IMR-90 (cell line): ENCODE data around the gene PRR32. TPM values are rescaled to one million over a fixed set of nuclear protein-coding genes. Genes with fewer than 3 reads are reported as not detected.

Experiments
- ATAC-seq: fragments of 200-7000 bp; cut with Tn5 transposase; 2 replicates; pipeline ENCODE4 v1.9.1; 2020; ENCODE audit warnings: low read depth, mild to moderate bottlenecking, moderate library complexity
- BruUV-seq: library from RNA; stranded (reverse); fragments of 400-500 nt; replicated peaks from 2 replicates; lab custom pipeline; 2021; lab: Mats Ljungman, UMichigan
- CTCF ChIA-PET: fragments of 300-600 bp; formaldehyde crosslinking; extraction: SDS; loops from one replicate; lab custom pipeline; 2021; ENCODE audit warnings: antibody characterized with exemption; lab: Yijun Ruan, JAX
- POLR2A ChIA-PET: fragments of 300-600 bp; sonication (Branson Sonifier 250); formaldehyde crosslinking; loops from one replicate; lab custom pipeline; 2022; ENCODE audit warnings: antibody characterized with exemption; ENCODE audit not compliant: unreplicated experiment; lab: Charles Lee
- DNase-seq: peaks from one replicate; pipeline ENCODE4 v3.0.0; 2013
- H2AFZ ChIP-seq: replicated peaks from 2 replicates; pipeline ENCODE3; 2013; ENCODE audit warnings: low read length, mild to moderate bottlenecking; ENCODE audit not compliant: poor library complexity
- H2AK5ac ChIP-seq: 2 replicates; pipeline ENCODE4 v1.6.1; 2013; ENCODE audit warnings: low read depth, low read length, inconsistent platforms
- H2AK9ac ChIP-seq: replicated peaks from 2 replicates; pipeline ENCODE3; 2013; ENCODE audit warnings: mild to moderate bottlenecking, low read depth, low read length, moderate library complexity; ENCODE audit not compliant: poor library complexity
- H2BK120ac ChIP-seq: 2 replicates; pipeline ENCODE4 v1.6.1; 2013; ENCODE audit warnings: low read depth, low read length, inconsistent platforms
- H2BK15ac ChIP-seq: 3 replicates; pipeline ENCODE4 v1.6.1; 2013; ENCODE audit warnings: low read depth, low read length, inconsistent platforms
- H2BK20ac ChIP-seq: 2 replicates; pipeline ENCODE4 v1.6.1; 2013; ENCODE audit warnings: low read depth, mild to moderate bottlenecking, inconsistent platforms, low read length, moderate library complexity
- H2BK5ac ChIP-seq: 2 replicates; pipeline ENCODE4 v1.6.1; 2013; ENCODE audit warnings: mild to moderate bottlenecking, low read depth, low read length, inconsistent platforms; ENCODE audit not compliant: poor library complexity, severe bottlenecking
- H3K14ac ChIP-seq: replicated peaks from 2 replicates; pipeline ENCODE4 v1.6.1; 2013; ENCODE audit warnings: low read depth, low read length, inconsistent platforms
- H3K18ac ChIP-seq: 2 replicates; pipeline ENCODE4 v1.6.1; 2013; ENCODE audit warnings: low read depth, low read length, control low read depth
- H3K23ac ChIP-seq: 2 replicates; pipeline ENCODE4 v1.6.1; 2013; ENCODE audit warnings: low read depth, low read length, inconsistent platforms
- H3K27ac ChIP-seq: 2 replicates; pipeline ENCODE4 v1.5.1; 2013; ENCODE audit warnings: mild to moderate bottlenecking, control low read depth, low read length; ENCODE audit not compliant: insufficient read depth
- H3K27me3 ChIP-seq: 2 replicates; pipeline ENCODE4 v1.6.1; 2013; ENCODE audit warnings: low read length; ENCODE audit not compliant: control insufficient read depth, insufficient read depth
- H3K36me3 ChIP-seq: 2 replicates; pipeline ENCODE4 v1.6.1; 2013; ENCODE audit warnings: low read length, mixed read lengths; ENCODE audit not compliant: control insufficient read depth, insufficient read depth
- H3K4ac ChIP-seq: 2 replicates; pipeline ENCODE4 v1.6.1; 2013; ENCODE audit warnings: low read depth, low read length, inconsistent platforms
- H3K4me1 ChIP-seq: 2 replicates; pipeline ENCODE4 v1.6.1; 2013; ENCODE audit warnings: low read length, mixed read lengths; ENCODE audit not compliant: control insufficient read depth, insufficient read depth
- H3K4me2 ChIP-seq: 2 replicates; pipeline ENCODE4 v1.6.1; 2013; ENCODE audit warnings: low read depth, mild to moderate bottlenecking, control low read depth, low read length, moderate library complexity
- H3K4me3 ChIP-seq: 2 replicates; pipeline ENCODE4 v1.5.1; 2013; ENCODE audit warnings: low read depth, mild to moderate bottlenecking, control low read depth, low read length, moderate library complexity; ENCODE audit not compliant: insufficient read depth
- H3K56ac ChIP-seq: 2 replicates; pipeline ENCODE4 v1.6.1; 2013; ENCODE audit warnings: low read length, inconsistent platforms; ENCODE audit not compliant: insufficient read depth; ENCODE audit errors: extremely low read depth
- H3K79me1 ChIP-seq, 2 experiments: 2 replicates each; pipeline ENCODE4 v1.6.1; 2013; ENCODE audit warnings: low read length in 2 of 2, inconsistent platforms in 1 of 2, low read depth in 1 of 2
- H3K9ac ChIP-seq: 2 replicates; pipeline ENCODE4 v1.6.1; 2013; ENCODE audit warnings: low read depth, low read length, control low read depth
- H3K9me1 ChIP-seq: 2 replicates; pipeline ENCODE4 v1.6.1; 2013; ENCODE audit warnings: low read length, inconsistent platforms; ENCODE audit not compliant: insufficient read depth
- H3K9me3 ChIP-seq: 2 replicates; pipeline ENCODE4 v1.6.1; 2013; ENCODE audit warnings: low read length; ENCODE audit not compliant: control insufficient read depth, insufficient read depth
- H4K20me1 ChIP-seq: 2 replicates; pipeline ENCODE4 v1.6.1; 2013; ENCODE audit warnings: low read length, inconsistent platforms; ENCODE audit not compliant: insufficient read depth
- H4K5ac ChIP-seq: 2 replicates; pipeline ENCODE4 v1.6.1; 2013; ENCODE audit warnings: mild to moderate bottlenecking, low read depth, low read length, control low read depth
- H4K8ac ChIP-seq, 2 experiments: 2 replicates each; pipeline ENCODE4 v1.6.1; 2013; ENCODE audit warnings: low read depth in 2 of 2, low read length in 2 of 2, control low read depth in 1 of 2, inconsistent platforms in 1 of 2
- H4K91ac ChIP-seq: 2 replicates; pipeline ENCODE4 v1.6.1; 2013; ENCODE audit warnings: low read depth, low read length, inconsistent platforms; ENCODE audit not compliant: insufficient read depth
- MAZ ChIP-seq: IDR thresholded peaks from 2 replicates; pipeline ENCODE4 v1.6.1; 2012; ENCODE audit warnings: low read depth, mild to moderate bottlenecking, low read length, improper control_type of control experiment, moderate library complexity, borderline replicate concordance
- POLR2A ChIP-seq: IDR thresholded peaks from 2 replicates; pipeline ENCODE4 v1.6.1; 2012; ENCODE audit warnings: mild to moderate bottlenecking, low read depth, low read length
- RCOR1 ChIP-seq: IDR thresholded peaks from 2 replicates; pipeline ENCODE4 v1.6.1; 2012; ENCODE audit warnings: mild to moderate bottlenecking, low read length, improper control_type of control experiment; ENCODE audit not compliant: insufficient replicate concordance
- WGBS, 2 experiments: methylation state at CpG; one replicate each; pipeline versions ENCODE4 v1.1.5 to v1.1.7; 2013; ENCODE audit warnings: missing lambda C conversion rate in 2 of 2; ENCODE audit not compliant: insufficient read length in 1 of 2; ENCODE audit errors: extremely low coverage in 2 of 2; 5-methylcytosine and 5-hydroxymethylcytosine counted together
- dilution Hi-C: fragments of 300-500 bp; cut with HindIII; formaldehyde crosslinking; loops from one replicate; pipeline ENCODE4 v1.14.3; 2018; ENCODE audit warnings: low sequenced_read_pairs; ENCODE audit not compliant: unreplicated experiment
- in situ Hi-C: fragments of 300-500 bp; cut with MboI; formaldehyde crosslinking; loops from 3 replicates; pipeline ENCODE4 v1.14.3; 2019; ENCODE audit warnings: low sequenced_read_pairs, inconsistent platforms, mixed read lengths
- intact Hi-C: fragments of 100-400 bp; cut with micrococcal nuclease; formaldehyde crosslinking; loops from 2 replicates; pipeline ENCODE4 v1.10.0; 2022
- polyA plus RNA-seq, 3 experiments: library from polyadenylated mRNA; depleted of rRNA; stranded (reverse); fragments of >200 nt; gene quantifications; 2 replicates each; pipeline ENCODE4 v1.2.3, GENCODE V29; 2012; ENCODE audit warnings: low replicate concordance in 1 of 3
- total RNA-seq: library from RNA; depleted of rRNA; stranded (reverse); fragments of >200 nt; gene quantifications from 2 replicates; pipeline ENCODE4 v1.2.3, GENCODE V29; 2012

Gene PRR32
- total and polyA plus RNA-seq, 2 of the 4 experiments (the other 2 are of a cell fraction), result not detected

DNA sequence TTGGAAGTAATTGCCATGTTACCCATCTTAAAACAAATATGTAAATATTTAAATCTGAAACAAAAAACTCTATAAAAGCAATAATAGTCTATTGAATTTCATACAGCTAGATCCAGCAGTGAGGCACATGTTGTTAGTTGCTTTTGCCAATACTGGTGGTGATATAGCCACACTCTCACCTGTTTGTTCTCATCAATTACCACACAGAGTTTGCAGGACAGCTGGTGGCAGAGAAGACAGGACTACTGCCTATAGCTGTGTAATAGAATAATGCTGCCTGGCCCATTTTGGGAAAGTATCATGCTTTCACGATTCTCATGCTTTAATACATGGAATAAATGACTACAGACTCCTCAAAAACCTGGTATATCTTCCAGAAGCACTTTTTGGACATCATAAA is 3.7 kb upstream of the PRR32 start:
- Histone ChIP-seq H4K91ac (no peak overlapping the region), H3K27ac (no peak overlapping the region), H4K5ac (no peak overlapping the region), H3K18ac (no peak overlapping the region), H3K14ac (no peak overlapping the region), H3K4me2 (no peak overlapping the region), H3K4me1 (no peaks in the 10 kb centered on the region), H4K20me1 (no peaks in the 10 kb centered on the region), H2BK20ac (no peak overlapping the region), H3K9ac (no peak overlapping the region), H3K27me3 (no peaks in the 10 kb centered on the region), H2AK5ac (no peak overlapping the region), H2AFZ (no peak overlapping the region), H3K9me3 (no peaks in the 10 kb centered on the region), H2BK5ac (no peak overlapping the region), H3K36me3 (no peaks in the 10 kb centered on the region), H3K9me1 (no peaks in the 10 kb centered on the region), H3K4ac (no peak overlapping the region), H3K79me1 (no peaks in the 10 kb centered on the region), H3K4me3 (no peak overlapping the region), H2BK15ac (no peak overlapping the region), H4K8ac (no peak overlapping the region), H3K56ac (no peak overlapping the region), H2AK9ac (no peak overlapping the region), H2BK120ac (no peak overlapping the region), H3K23ac (no peak overlapping the region)
- no CpG with 5 or more reads among the region's 1 CpG for WGBS, 2 experiments
- in situ Hi-C loops (no loop called here), intact Hi-C loops (no loop called here), dilution Hi-C loops (no loop called here)
- CTCF ChIA-PET, result no interaction called here
- POLR2A ChIA-PET, result no interaction called here
- no TSS peak for BruUV-seq
- no peak for TF ChIP-seq RCOR1
- no peak for TF ChIP-seq POLR2A
- TF ChIP-seq MAZ, result no peak
- ATAC-seq (no peak), DNase-seq (no peak)
